Aorta (tissue), 5 donors: Measurements from ENCODE around the gene TWIST2. TPM values are rescaled to one million over a fixed set of nuclear protein-coding genes. Genes with fewer than 3 reads are reported as not detected.

Source experiments
- ATAC-seq: fragments of 200-7000 bp; cut with Tn5 transposase; one replicate; pipeline ENCODE4 v1.9.1; 2022; ENCODE audit warnings: moderate library complexity; ENCODE audit not compliant: low FRiP score
- DNase-seq, 2 donors: peaks; one replicate each; pipeline ENCODE4 v3.0.0-alpha.2; 2020
- H3K27ac ChIP-seq, 2 donors: one replicate each; pipeline ENCODE4 v1.5.1; 2013; ENCODE audit warnings: low read length in 2 of 2, mild to moderate bottlenecking in 2 of 2, moderate library complexity in 2 of 2, control low read depth in 1 of 2, inconsistent platforms in 1 of 2, low read depth in 1 of 2
- H3K27me3 ChIP-seq, 2 donors: one replicate each; pipeline ENCODE4 v1.6.1; 2013; ENCODE audit warnings: control low read depth in 1 of 2, low read length in 1 of 2, mild to moderate bottlenecking in 1 of 2, moderate library complexity in 1 of 2; ENCODE audit not compliant: insufficient read depth in 2 of 2, control insufficient read depth in 1 of 2
- H3K36me3 ChIP-seq, 2 donors: one replicate each; pipeline ENCODE4 v1.6.1; 2013; ENCODE audit warnings: control low read depth in 1 of 2, low read length in 1 of 2, mild to moderate bottlenecking in 1 of 2; ENCODE audit not compliant: insufficient read depth in 2 of 2, control insufficient read depth in 1 of 2
- H3K4me1 ChIP-seq, 2 donors: one replicate each; pipeline ENCODE4 v1.6.1; 2013; ENCODE audit warnings: low read length in 2 of 2, control low read depth in 1 of 2, mild to moderate bottlenecking in 1 of 2, moderate library complexity in 1 of 2; ENCODE audit not compliant: insufficient read depth in 2 of 2, control insufficient read depth in 1 of 2
- H3K4me3 ChIP-seq, 2 donors: one replicate each; pipeline ENCODE4 v1.5.1; 2013; ENCODE audit warnings: low read length in 2 of 2, control low read depth in 1 of 2, mild to moderate bottlenecking in 1 of 2
- H3K9me3 ChIP-seq: one replicate; pipeline ENCODE4 v1.6.1; 2013; ENCODE audit warnings: mild to moderate bottlenecking, low read length; ENCODE audit not compliant: control insufficient read depth
- WGBS, 2 donors: extraction: QIAGEN DNeasy Blood & Tissue Kit; methylation state at CpG; one replicate each; pipeline ENCODE4 v1.1.7; 2013; 5-methylcytosine and 5-hydroxymethylcytosine counted together
- intact Hi-C, 2 donors: fragments of 100-400 bp; cut with DNase I; formaldehyde crosslinking; loops; one replicate each; pipeline versions ENCODE4 v1.14.2 to v1.15.0; 2022
- polyA plus RNA-seq, 2 donors: library from polyadenylated mRNA; stranded (reverse); fragments of 200-250 nt; gene quantifications; one replicate each; pipeline ENCODE4 v1.2.3, GENCODE V29; 2013
- total RNA-seq, 2 donors: library from RNA; stranded (reverse); fragmentation: NEBNext Ultra II Directional; extraction: Animal tissue kit (Norgen Biotek cat#: 25700); gene quantifications; one replicate each; pipeline ENCODE4 v1.2.1, GENCODE V29; 2021
- donor health status: healthy with polysubstance abuse.
- donor health status: Bipolar disorder and iron deficiency.
- donor health status: DM: no; HTN: no; CAD: no.
- donor health status: DM: no; HTN: no; CAD: no.
- donor health status: DM: yes; HTN: yes; CAD: no.

The TWIST2 gene
- total and polyA plus RNA-seq, 4 donors = 6.0 to 20.8 (median 14.6) TPM

GRCh38 chr2:238905224-238905623 lies 57.3 kb downstream of the TWIST2 start:
- no peaks in the 10 kb centered on the region for H3K36me3 ChIP-seq
- 70 to 78% methylated on average over 13 of the region's 13 CpGs for WGBS, 2 donors
- no peaks in the 10 kb centered on the region for H3K9me3 ChIP-seq
- H3K4me3 ChIP-seq = no peak overlapping the region
- intact Hi-C loops = no loop called here
- no peak overlapping the region for H3K27ac ChIP-seq
- no peak for ATAC-seq
- DNase-seq = no peak
- H3K4me1 ChIP-seq = no peaks in the 10 kb centered on the region
- H3K27me3 ChIP-seq = no peaks in the 10 kb centered on the region

GRCh38 chr2:238905644-238906043 lies 57.8 kb downstream of the TWIST2 start:
- intact Hi-C loops = no loop called here
- no peaks in the 10 kb centered on the region for H3K27me3 ChIP-seq
- no peaks in the 10 kb centered on the region for H3K9me3 ChIP-seq
- no peaks in the 10 kb centered on the region for H3K36me3 ChIP-seq
- H3K27ac ChIP-seq = no peak overlapping the region
- no peak overlapping the region for H3K4me3 ChIP-seq
- no peak for ATAC-seq
- WGBS, 2 donors = 90 to 91% methylated on average over 28 of the region's 28 CpGs
- DNase-seq = no peak
- no peaks in the 10 kb centered on the region for H3K4me1 ChIP-seq

- Histone ChIP-seq H3K4me3 (no peak overlapping the region), H3K9me3 (no peaks in the 10 kb centered on the region), H3K27ac (no peak overlapping the region), H3K4me1 (no peaks in the 10 kb centered on the region), H3K36me3 (peaks cover 0 to 1% of the 10 kb centered on the region in 2 donors), H3K27me3 (no peaks in the 10 kb centered on the region)
- WGBS, 2 donors = 85% methylated on average over 20 of the region's 20 CpGs
- intact Hi-C loops = no loop called here
- DNase-seq (no peak), ATAC-seq (no peak)
Observed at GRCh38 chr2:238906254-238906935, 58.5 kb downstream of the TWIST2 start.

- Histone ChIP-seq H3K36me3 (peaks cover 0 to 1% of the 10 kb centered on the region in 2 donors), H3K27me3 (no peaks in the 10 kb centered on the region), H3K27ac (no peak overlapping the region), H3K4me3 (no peak overlapping the region), H3K9me3 (no peaks in the 10 kb centered on the region), H3K4me1 (no peaks in the 10 kb centered on the region)
- ATAC-seq = no peak
- intact Hi-C loops = no loop called here
- WGBS, 2 donors = 81 to 85% methylated on average over 20 to 24 of the region's 24 CpGs
- peak in 1 of 2 donors; percentile 51 for DNase-seq
Observed at GRCh38 chr2:238906936-238907716, 59.2 kb downstream of the TWIST2 start.

- 94 to 99% methylated on average over 5 of the region's 5 CpGs for WGBS, 2 donors
- intact Hi-C loops = no loop called here
- H3K4me3 ChIP-seq = no peak overlapping the region
- no peaks in the 10 kb centered on the region for H3K9me3 ChIP-seq
- no peak overlapping the region for H3K27ac ChIP-seq
- H3K27me3 ChIP-seq = no peaks in the 10 kb centered on the region
- DNase-seq (no peak), ATAC-seq (no peak)
- no peaks in the 10 kb centered on the region for H3K4me1 ChIP-seq
- peaks cover 0 to 1% of the 10 kb centered on the region in 2 donors for H3K36me3 ChIP-seq
Observed at GRCh38 chr2:238907717-238908173, 59.9 kb downstream of the TWIST2 start.

GRCh38 chr2:238908960-238909951 lies 61.4 kb downstream of the TWIST2 start:
- ATAC-seq = peak; percentile 72
- no peak overlapping the region for H3K4me3 ChIP-seq
- WGBS, 2 donors = 71 to 74% methylated on average over 43 of the region's 43 CpGs
- no peaks in the 10 kb centered on the region for H3K9me3 ChIP-seq
- intact Hi-C loops = no loop called here
- H3K27ac ChIP-seq = no peak overlapping the region
- no peaks in the 10 kb centered on the region for H3K4me1 ChIP-seq
- H3K36me3 ChIP-seq = peaks cover 0 to 1% of the 10 kb centered on the region in 2 donors
- no peak for DNase-seq
- H3K27me3 ChIP-seq = no peaks in the 10 kb centered on the region

GRCh38 chr2:238910751-238911351 lies 63.0 kb downstream of the TWIST2 start:
- Histone ChIP-seq H3K9me3 (no peaks in the 10 kb centered on the region), H3K4me3 (no peak overlapping the region), H3K27me3 (no peaks in the 10 kb centered on the region), H3K36me3 (peaks cover 0 to 1% of the 10 kb centered on the region in 2 donors), H3K4me1 (no peaks in the 10 kb centered on the region), H3K27ac (no peak overlapping the region)
- 92% methylated on average over 10 of the region's 10 CpGs for WGBS, 2 donors
- ATAC-seq (no peak), DNase-seq (no peak)
- intact Hi-C loops = no loop called here
